Tibial nerve (tissue), 4 donors: ENCODE measurements around the gene DPH3. TPM values are rescaled to one million over a fixed set of nuclear protein-coding genes. Genes with fewer than 3 reads are reported as not detected.

Source experiments
- DNase-seq, 2 donors: peaks; one replicate each; pipeline ENCODE4 v3.0.0-alpha.2; 2019; ENCODE audit warnings: low spot score in 2 of 2
- H3K27ac ChIP-seq, 4 donors: fragments of 200-600 bp; sonication (generic) in 3 of 4; one replicate each; pipeline ENCODE4 v1.5.1; 2017 to 2019; ENCODE audit warnings: mild to moderate bottlenecking in 1 of 4
- H3K27me3 ChIP-seq, 2 donors: fragments of 200-600 bp; sonication (generic) in 1 of 2; one replicate each; pipeline versions ENCODE4 v1.5.1 to v1.6.0; 2017 to 2019
- H3K36me3 ChIP-seq, 3 donors: fragments of 200-600 bp; sonication (generic); one replicate each; pipeline ENCODE4 v1.5.1; 2018 to 2019
- H3K4me1 ChIP-seq, 4 donors: fragments of 200-600 bp; sonication (generic) in 3 of 4; one replicate each; pipeline ENCODE4 v1.5.1; 2017 to 2019
- H3K4me3 ChIP-seq, 4 donors: fragments of 200-600 bp; sonication (generic) in 3 of 4; one replicate each; pipeline ENCODE4 v1.5.1; 2017 to 2019; ENCODE audit warnings: mild to moderate bottlenecking in 1 of 4, moderate library complexity in 1 of 4
- H3K9me3 ChIP-seq, 4 donors: fragments of 200-600 bp; sonication (generic) in 3 of 4; one replicate each; pipeline ENCODE4 v1.5.1; 2017 to 2019
- CTCF ChIP-seq, 5 experiments: fragments of 200-600 bp in 3 of 5; fragments of 450-650 bp in 2 of 5; sonication (generic) in 3 of 5; IDR thresholded peaks; one replicate each; pipeline ENCODE4 v1.5.1; 2016 to 2019; ENCODE audit warnings: antibody characterized with exemption in 5 of 5, mild to moderate bottlenecking in 3 of 5, moderate library complexity in 2 of 5
- EP300 ChIP-seq, 2 donors: sonication (generic); formaldehyde crosslinking; IDR thresholded peaks; one replicate each; pipeline ENCODE4 v1.6.1; 2017; ENCODE audit warnings: antibody characterized with exemption in 2 of 2, mild to moderate bottlenecking in 1 of 2
- POLR2A ChIP-seq, 2 donors: fragments of 450-650 bp; IDR thresholded peaks; one replicate each; pipeline ENCODE4 v1.6.1; 2017; ENCODE audit warnings: antibody characterized with exemption in 2 of 2, mild to moderate bottlenecking in 2 of 2, moderate library complexity in 2 of 2
- WGBS, 2 donors: methylation state at CpG; one replicate each; pipeline ENCODE4 v1.1.5; 2018; 5-methylcytosine and 5-hydroxymethylcytosine counted together
- total RNA-seq, 4 donors: library from RNA; depleted of rRNA; stranded (reverse); fragments of >200 nt; gene quantifications; one replicate each; pipeline ENCODE4 v1.1.0, GENCODE V29; 2016

DPH3 gene
- total RNA-seq, 4 donors from 2014 or later = 11.4 to 20.5 (median 19.1) TPM

- H3K36me3 ChIP-seq = peaks cover 0 to 20% (median 0%) of the 10 kb centered on the region in 3 donors
- H3K4me3 ChIP-seq = no peak overlapping the region
- H3K9me3 ChIP-seq = no peaks in the 10 kb centered on the region
- no peaks in the 10 kb centered on the region for H3K27me3 ChIP-seq
- peaks cover 0 to 25% (median 2%) of the 10 kb centered on the region in 4 donors for H3K4me1 ChIP-seq
- 37 to 40% methylated on average over 6 of the region's 6 CpGs for WGBS, 2 donors
- no peak overlapping the region for H3K27ac ChIP-seq
- DNase-seq = no peak
- TF ChIP-seq CTCF (IDR thresholded peaks at IDR 0.05) (no peak), EP300 (IDR thresholded peaks at IDR 0.05) (no peak), POLR2A (IDR thresholded peaks at IDR 0.05) (no peak)
Observed at GRCh38 chr3:16302082-16302631, 37.4 kb upstream of the DPH3 start.

- peaks cover 0 to 25% (median 2%) of the 10 kb centered on the region in 4 donors for H3K4me1 ChIP-seq
- no peak for TF ChIP-seq POLR2A (IDR thresholded peaks at IDR 0.05)
- TF ChIP-seq EP300 (IDR thresholded peaks at IDR 0.05) = no peak
- TF ChIP-seq CTCF (IDR thresholded peaks at IDR 0.05) = no peak
- H3K36me3 ChIP-seq = peaks cover 0 to 25% (median 0%) of the 10 kb centered on the region in 3 donors
- H3K27me3 ChIP-seq = no peaks in the 10 kb centered on the region
- no peaks in the 10 kb centered on the region for H3K9me3 ChIP-seq
- no peak for DNase-seq
- H3K27ac ChIP-seq = peak overlapping the region in 2 of 4 donors; percentile 36 to 56
- H3K4me3 ChIP-seq = no peak overlapping the region
- 32 to 38% methylated on average over 6 of the region's 6 CpGs for WGBS, 2 donors
Observed at GRCh38 chr3:16301507-16301906, 36.8 kb upstream of the DPH3 start.

GRCh38 chr3:16300881-16301359, 36.2 kb upstream of the DPH3 start:
- Histone ChIP-seq H3K4me1 (peaks cover 0 to 25% (median 2%) of the 10 kb centered on the region in 4 donors), H3K9me3 (no peaks in the 10 kb centered on the region), H3K4me3 (no peak overlapping the region), H3K36me3 (peaks cover 0 to 31% (median 0%) of the 10 kb centered on the region in 3 donors), H3K27me3 (no peaks in the 10 kb centered on the region), H3K27ac (peak overlapping the region in 2 of 4 donors; percentile 36 to 56)
- no peak for TF ChIP-seq EP300 (IDR thresholded peaks at IDR 0.05)
- no peak for TF ChIP-seq CTCF (IDR thresholded peaks at IDR 0.05)
- no peak for TF ChIP-seq POLR2A (IDR thresholded peaks at IDR 0.05)
- WGBS, 2 donors = 81 to 84% methylated on average over 2 of the region's 2 CpGs
- no peak for DNase-seq

- no peaks in the 10 kb centered on the region for H3K9me3 ChIP-seq
- peak overlapping the region in 1 of 4 donors; percentile 34 for H3K27ac ChIP-seq
- peaks cover 0 to 25% (median 2%) of the 10 kb centered on the region in 4 donors for H3K4me1 ChIP-seq
- TF ChIP-seq POLR2A (IDR thresholded peaks at IDR 0.05) (no peak), CTCF (IDR thresholded peaks at IDR 0.05) (no peak), EP300 (IDR thresholded peaks at IDR 0.05) (no peak)
- 73 to 85% methylated on average over 2 of the region's 2 CpGs for WGBS, 2 donors
- H3K27me3 ChIP-seq = no peaks in the 10 kb centered on the region
- H3K36me3 ChIP-seq = peaks cover 0 to 35% (median 0%) of the 10 kb centered on the region in 3 donors
- no peak for DNase-seq
- H3K4me3 ChIP-seq = no peak overlapping the region
Observed at GRCh38 chr3:16300307-16300706, 35.6 kb upstream of the DPH3 start.

- TF ChIP-seq CTCF (IDR thresholded peaks at IDR 0.05) (no peak), POLR2A (IDR thresholded peaks at IDR 0.05) (no peak), EP300 (IDR thresholded peaks at IDR 0.05) (no peak)
- Histone ChIP-seq H3K9me3 (no peaks in the 10 kb centered on the region), H3K27ac (no peak overlapping the region), H3K4me3 (no peak overlapping the region), H3K27me3 (no peaks in the 10 kb centered on the region), H3K36me3 (peaks cover 0 to 36% (median 0%) of the 10 kb centered on the region in 3 donors), H3K4me1 (peaks cover 0 to 25% (median 2%) of the 10 kb centered on the region in 4 donors)
- whole genome bisulfite sequencing, 2 donors = 73 to 77% methylated on average over 3 of the region's 3 CpGs
- no peak for DNase-seq
Observed at GRCh38 chr3:16299746-16300145, 35.0 kb upstream of the DPH3 start.
